ENCODE results near the gene DDX41. TPM values are rescaled to one million over a fixed set of nuclear protein-coding genes. Genes with fewer than 3 reads are reported as not detected.
A peak's percentile ranks its signal among the peaks of the same experiment; 100 is the strongest.

The DDX41 gene
- total RNA-seq, 3 donors from 2014 or later: 65.3 to 79.2 (median 79.0) TPM

DNA sequence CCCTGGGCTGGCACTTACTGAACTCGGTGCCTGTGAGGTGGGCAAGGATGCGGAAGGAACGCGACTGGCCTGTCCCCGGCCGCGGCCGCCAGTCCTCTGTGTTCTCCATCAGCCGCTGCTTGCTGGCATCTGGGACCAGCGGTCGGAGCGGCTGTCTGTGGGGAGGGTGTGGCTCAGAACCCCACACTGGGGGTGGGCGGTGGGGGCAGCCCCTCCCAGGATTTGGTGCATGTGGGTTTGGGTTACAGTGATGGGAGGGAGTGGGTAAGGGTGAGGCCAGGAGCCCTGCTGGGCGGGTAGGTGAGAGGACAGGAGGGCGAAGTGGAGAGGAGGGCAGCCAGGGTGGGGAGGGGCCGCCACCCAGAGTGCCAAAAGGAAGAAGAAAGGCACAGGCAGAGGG, 25.8 kb downstream of the DDX41 start:
- TF ChIP-seq, protein P1, sequence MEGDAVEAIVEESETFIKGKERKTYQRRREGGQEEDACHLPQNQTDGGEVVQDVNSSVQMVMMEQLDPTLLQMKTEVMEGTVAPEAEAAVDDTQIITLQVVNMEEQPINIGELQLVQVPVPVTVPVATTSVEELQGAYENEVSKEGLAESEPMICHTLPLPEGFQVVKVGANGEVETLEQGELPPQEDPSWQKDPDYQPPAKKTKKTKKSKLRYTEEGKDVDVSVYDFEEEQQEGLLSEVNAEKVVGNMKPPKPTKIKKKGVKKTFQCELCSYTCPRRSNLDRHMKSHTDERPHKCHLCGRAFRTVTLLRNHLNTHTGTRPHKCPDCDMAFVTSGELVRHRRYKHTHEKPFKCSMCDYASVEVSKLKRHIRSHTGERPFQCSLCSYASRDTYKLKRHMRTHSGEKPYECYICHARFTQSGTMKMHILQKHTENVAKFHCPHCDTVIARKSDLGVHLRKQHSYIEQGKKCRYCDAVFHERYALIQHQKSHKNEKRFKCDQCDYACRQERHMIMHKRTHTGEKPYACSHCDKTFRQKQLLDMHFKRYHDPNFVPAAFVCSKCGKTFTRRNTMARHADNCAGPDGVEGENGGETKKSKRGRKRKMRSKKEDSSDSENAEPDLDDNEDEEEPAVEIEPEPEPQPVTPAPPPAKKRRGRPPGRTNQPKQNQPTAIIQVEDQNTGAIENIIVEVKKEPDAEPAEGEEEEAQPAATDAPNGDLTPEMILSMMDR (IDR thresholded peaks at IDR 0.05): no peak
- Histone ChIP-seq H3K4me1 (ENCODE audit: low read depth) (peaks cover 22% of the 10 kb centered on the region), H3K9me3 (no peaks in the 10 kb centered on the region), H3K36me3 (ENCODE audit: low read depth) (no peaks in the 10 kb centered on the region), H3K4me3 (no peak overlapping the region)
- ATAC-seq (no peak), DNase-seq (no peak)
- intact Hi-C loops (cut with DNase I, micrococcal nuclease): no loop called here

DNA sequence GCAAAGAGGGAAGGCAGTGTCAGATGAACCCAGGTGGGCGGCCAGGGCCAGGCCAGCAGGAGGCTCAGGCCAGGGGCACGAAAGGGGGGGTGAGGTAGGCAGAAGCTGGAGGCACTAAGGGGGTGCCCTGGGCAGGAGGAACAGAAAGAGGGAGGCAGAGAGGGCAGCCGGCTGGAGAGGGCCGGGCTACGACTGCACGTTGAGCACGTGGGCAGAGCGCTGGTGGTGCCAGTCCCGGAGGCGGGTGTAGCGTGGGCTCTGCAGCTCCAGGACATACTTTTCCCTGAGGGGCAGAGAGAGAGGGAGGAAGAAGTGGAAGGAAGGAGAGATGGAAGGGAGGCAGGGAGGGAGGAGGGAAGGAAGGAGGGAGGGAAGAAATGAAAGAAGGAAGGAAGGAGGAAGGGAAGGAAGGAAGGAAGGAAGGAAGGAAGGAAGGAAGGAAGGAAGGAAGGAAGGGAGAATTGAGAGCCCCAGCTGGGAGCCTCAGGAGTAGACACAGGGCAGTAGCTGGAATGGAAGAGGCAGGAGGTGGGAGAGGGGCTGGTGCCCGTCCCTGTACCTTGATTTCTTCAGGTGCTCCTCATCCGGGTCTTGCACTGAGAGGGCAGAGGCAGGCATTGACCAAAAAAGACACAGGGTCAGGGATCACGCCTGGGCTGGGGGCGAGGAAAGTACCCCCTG, 26.3 kb downstream of the DDX41 start:
- intact Hi-C loops (cut with DNase I, micrococcal nuclease): no loop called here
- Histone ChIP-seq H3K4me3 (no peak overlapping the region), H3K9me3 (no peaks in the 10 kb centered on the region), H3K4me1 (ENCODE audit: low read depth) (peaks cover 20% of the 10 kb centered on the region), H3K36me3 (ENCODE audit: low read depth) (no peaks in the 10 kb centered on the region)
- TF ChIP-seq, protein P1 (IDR thresholded peaks at IDR 0.05): no peak
- ATAC-seq (no peak), DNase-seq (no peak)

DNA sequence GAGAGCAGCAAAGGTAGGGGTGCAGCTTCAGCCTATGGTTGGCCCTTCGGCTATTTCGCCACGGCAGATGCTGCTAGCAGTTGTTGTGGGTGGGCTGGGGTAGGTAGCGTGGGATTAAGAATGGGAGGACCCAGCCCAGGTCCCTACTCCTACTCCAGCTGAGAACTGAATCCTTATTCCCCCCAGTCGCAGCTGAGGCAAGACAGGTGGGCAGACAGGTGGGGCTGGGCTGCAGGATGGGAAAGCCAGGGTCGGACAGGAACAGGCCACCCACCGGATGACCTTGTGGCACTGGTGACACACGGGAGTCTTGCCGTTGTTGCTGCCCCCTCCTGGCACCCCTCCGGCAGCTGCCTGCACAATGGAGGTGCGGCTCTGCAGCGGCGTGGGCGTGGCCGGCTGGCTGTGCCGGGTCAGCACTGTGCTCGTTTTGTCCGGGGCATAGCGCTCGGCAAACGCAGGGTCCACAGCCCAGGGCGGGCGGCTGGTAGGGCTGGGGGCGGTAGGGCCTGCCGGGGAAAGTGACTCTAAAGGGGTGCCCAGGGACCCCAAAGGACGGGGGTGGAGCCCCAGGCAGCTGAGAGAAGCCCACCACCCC, 27.5 kb downstream of the DDX41 start:
- Histone ChIP-seq H3K4me3 (no peak overlapping the region), H3K9me3 (no peaks in the 10 kb centered on the region), H3K36me3 (ENCODE audit: low read depth) (no peaks in the 10 kb centered on the region), H3K4me1 (ENCODE audit: low read depth) (peaks cover 10% of the 10 kb centered on the region)
- TF ChIP-seq, protein P1 (IDR thresholded peaks at IDR 0.05): no peak
- DNase-seq (peak; percentile 71 to 77 (median 74)), ATAC-seq (peak; percentile 74)
- intact Hi-C loops (cut with DNase I, micrococcal nuclease): no loop called here

DNA sequence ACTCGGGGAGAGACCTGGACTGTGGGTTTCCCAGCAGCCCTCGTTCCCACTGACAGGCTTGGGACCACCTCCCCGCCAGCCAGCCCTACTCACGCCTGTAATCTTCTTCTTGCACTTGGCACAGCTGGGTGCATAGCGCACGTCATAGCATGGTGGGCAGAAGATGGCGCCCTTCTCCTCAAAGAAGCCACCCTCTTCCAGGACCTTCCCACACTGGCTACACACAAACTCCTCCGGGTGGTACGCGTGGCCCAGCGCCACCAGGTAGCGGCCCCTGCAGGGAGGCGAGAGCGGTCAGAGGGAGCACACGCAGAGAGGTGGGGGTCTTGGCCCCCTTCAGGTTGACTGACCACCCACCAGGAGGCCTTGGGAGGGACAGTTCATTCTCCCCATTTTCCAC, 28.8 kb downstream of the DDX41 start:
- no peaks in the 10 kb centered on the region for H3K9me3 ChIP-seq
- H3K4me3 ChIP-seq: no peak overlapping the region
- ATAC-seq: no peak
- intact Hi-C loops (cut with DNase I, micrococcal nuclease): no loop called here
- no peaks in the 10 kb centered on the region for H3K36me3 ChIP-seq (ENCODE audit: low read depth)
- peaks cover 5% of the 10 kb centered on the region for H3K4me1 ChIP-seq (ENCODE audit: low read depth)
- TF ChIP-seq, protein P1 (IDR thresholded peaks at IDR 0.05): no peak
- DNase-seq: peak in 1 of 3 donors; percentile 25

DNA sequence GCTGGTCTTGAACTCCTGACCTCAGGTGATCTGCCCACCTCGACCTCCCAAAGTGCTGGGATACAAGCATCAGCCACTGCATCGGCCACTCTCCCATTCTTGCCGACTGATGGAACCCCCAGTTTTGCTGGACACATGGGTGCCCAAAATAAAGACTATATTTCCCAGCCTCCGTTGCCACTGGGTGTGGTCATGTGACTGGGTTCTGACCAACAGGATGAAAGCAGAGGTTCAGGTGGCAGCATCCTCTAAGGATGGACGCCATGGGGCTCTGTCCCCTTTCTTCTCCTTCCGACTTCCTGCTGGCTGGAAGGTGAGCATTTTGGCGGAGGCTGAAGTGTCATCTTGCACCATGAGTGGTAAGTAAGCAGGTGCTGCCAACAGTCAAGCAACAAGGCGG, 29.6 kb downstream of the DDX41 start:
- no peak for ATAC-seq
- no peaks in the 10 kb centered on the region for H3K36me3 ChIP-seq (ENCODE audit: low read depth)
- H3K9me3 ChIP-seq: no peaks in the 10 kb centered on the region
- DNase-seq: no peak
- intact Hi-C loops (cut with DNase I, micrococcal nuclease): no loop called here
- no peak overlapping the region for H3K4me3 ChIP-seq
- peaks cover 5% of the 10 kb centered on the region for H3K4me1 ChIP-seq (ENCODE audit: low read depth)
- TF ChIP-seq, protein P1 (IDR thresholded peaks at IDR 0.05): no peak
